GM23338 (cell line): ENCODE data around the gene SVIL. TPM values are rescaled to one million over a fixed set of nuclear protein-coding genes. Genes with fewer than 3 reads are reported as not detected.

Source experiments
- ATAC-seq: fragments of 200-7000 bp; cut with Tn5 transposase; 3 replicates; pipeline ENCODE4 v1.9.1; 2020
- DNase-seq: peaks from one replicate; pipeline ENCODE4 v3.0.0-alpha.2; 2015; ENCODE audit warnings: low spot score
- H2AFZ ChIP-seq: fragments of 200-600 bp; sonication (generic); 2 replicates; pipeline ENCODE4 v1.8.0; 2016; ENCODE audit warnings: antibody characterized with exemption, mild to moderate bottlenecking, moderate library complexity
- H3F3A ChIP-seq: fragments of 200-600 bp; sonication (generic); replicated peaks from 2 replicates; pipeline ENCODE4 v1.8.0; 2017; ENCODE audit warnings: antibody characterized with exemption, mixed run types, low read depth
- H3K27ac ChIP-seq: fragments of 200-600 bp; sonication (generic); 2 replicates; pipeline ENCODE4 v1.6.1; 2016; ENCODE audit warnings: low read depth
- H3K27me3 ChIP-seq: fragments of 200-600 bp; sonication (generic); 2 replicates; pipeline ENCODE4 v1.8.0; 2016; ENCODE audit warnings: mild to moderate bottlenecking, mixed run types, moderate library complexity; ENCODE audit not compliant: insufficient read depth
- H3K36me3 ChIP-seq: fragments of 200-600 bp; sonication (generic); 2 replicates; pipeline ENCODE4 v1.8.0; 2016; ENCODE audit warnings: mild to moderate bottlenecking; ENCODE audit not compliant: insufficient read depth
- H3K4me1 ChIP-seq: fragments of 200-600 bp; sonication (generic); 2 replicates; pipeline ENCODE4 v1.8.0; 2016; ENCODE audit warnings: mild to moderate bottlenecking, moderate library complexity; ENCODE audit not compliant: insufficient read depth
- H3K4me2 ChIP-seq: fragments of 200-600 bp; sonication (generic); 2 replicates; pipeline ENCODE4 v1.7.1; 2017; ENCODE audit warnings: mixed run types
- H3K4me3 ChIP-seq: fragments of 200-600 bp; sonication (generic); 2 replicates; pipeline ENCODE4 v1.6.1; 2016; ENCODE audit warnings: mixed run types
- H3K79me2 ChIP-seq: fragments of 200-600 bp; sonication (generic); replicated peaks from 2 replicates; pipeline ENCODE4 v1.8.0; 2017; ENCODE audit warnings: mild to moderate bottlenecking; ENCODE audit not compliant: insufficient read depth
- H3K9me2 ChIP-seq: fragments of 200-600 bp; sonication (generic); 2 replicates; pipeline ENCODE4 v1.8.0; 2017; ENCODE audit not compliant: insufficient read depth
- H4K20me1 ChIP-seq: fragments of 200-600 bp; sonication (generic); replicated peaks from 2 replicates; pipeline ENCODE4 v1.8.0; 2017; ENCODE audit warnings: mild to moderate bottlenecking; ENCODE audit not compliant: insufficient read depth
- H3K27ac Mint-ChIP-seq: 2 replicates; pipeline ENCODE4 v1.8.0; 2020; ENCODE audit warnings: inconsistent platforms, mild to moderate bottlenecking, moderate library complexity, mixed read lengths
- H3K27me3 Mint-ChIP-seq: 3 replicates; pipeline ENCODE4 v1.8.0; 2022; ENCODE audit warnings: low read depth, mild to moderate bottlenecking, moderate library complexity, mixed read lengths, inconsistent platforms; ENCODE audit not compliant: insufficient read depth, poor library complexity
- H3K36me3 Mint-ChIP-seq: 3 replicates; pipeline ENCODE4 v1.8.0; 2021; ENCODE audit warnings: low read depth, mild to moderate bottlenecking, inconsistent platforms, moderate library complexity, mixed read lengths
- H3K4me1 Mint-ChIP-seq: 3 replicates; pipeline ENCODE4 v1.8.0; 2020; ENCODE audit warnings: mild to moderate bottlenecking, inconsistent platforms, mixed read lengths
- H3K4me3 Mint-ChIP-seq: 3 replicates; pipeline ENCODE4 v1.8.0; 2021; ENCODE audit warnings: moderate library complexity, mild to moderate bottlenecking, inconsistent platforms, mixed read lengths
- H3K9me3 Mint-ChIP-seq: 3 replicates; pipeline ENCODE4 v1.8.0; 2020; ENCODE audit warnings: moderate library complexity, mild to moderate bottlenecking, inconsistent platforms, mixed read lengths
- CTCF ChIP-seq, 2 experiments: fragments of 200-600 bp in 1 of 2; sonication (generic) in 1 of 2; conservative IDR thresholded peaks; 2 replicates each; pipeline versions ENCODE4 v1.5.1 to v1.6.1; 2016 to 2017; ENCODE audit warnings: antibody characterized with exemption in 2 of 2, low read depth in 2 of 2, mild to moderate bottlenecking in 2 of 2, moderate library complexity in 1 of 2
- EZH2 ChIP-seq: fragments of 200-600 bp; sonication (generic); IDR thresholded peaks from one replicate; pipeline ENCODE4 v1.8.0; 2017; ENCODE audit warnings: antibody characterized with exemption, mild to moderate bottlenecking, low read depth; ENCODE audit not compliant: unreplicated experiment
- EZH2phosphoT487 ChIP-seq: fragments of 200-600 bp; sonication (generic); IDR thresholded peaks from one replicate; pipeline ENCODE4 v1.8.1; 2018; ENCODE audit warnings: antibody characterized with exemption; ENCODE audit not compliant: unreplicated experiment
- REST ChIP-seq: IDR thresholded peaks from one replicate; pipeline ENCODE4 v1.6.1; 2018; ENCODE audit warnings: antibody characterized with exemption; ENCODE audit not compliant: unreplicated experiment
- STAT1 ChIP-seq: IDR thresholded peaks from one replicate; pipeline ENCODE4 v1.6.1; 2016; ENCODE audit warnings: antibody characterized with exemption; ENCODE audit not compliant: unreplicated experiment
- ZNF114 ChIP-seq: fragments of 250-450 bp; sonication (Bioruptor Pico); IDR thresholded peaks from 2 replicates; pipeline ENCODE4 v1.5.0; 2020; ENCODE audit warnings: mild to moderate bottlenecking, moderate library complexity
- ZNF462 ChIP-seq: fragments of 250-450 bp; sonication (Bioruptor Pico); IDR thresholded peaks from 2 replicates; pipeline ENCODE4 v1.5.0; 2020; ENCODE audit warnings: mild to moderate bottlenecking, moderate library complexity
- polyA plus RNA-seq: library from polyadenylated mRNA; unstranded; fragments of >200 nt; fragmentation: Nextera tagmentation; extraction: Ambion mirVana; gene quantifications from 2 replicates; pipeline ENCODE4 v1.2.1, GENCODE V29; 2016
- total RNA-seq: library from RNA; depleted of rRNA; stranded (reverse); fragments of >200 nt; shearing (Covaris generic); gene quantifications from 2 replicates; pipeline ENCODE4 v1.2.3, GENCODE V29; 2014

SVIL gene
- total and polyA plus RNA-seq, 2 experiments from 2014 or later = 8.8 to 34.9 TPM

GRCh38 chr10:29535778-29536453 lies 98.9 kb downstream of the SVIL start:
- Histone ChIP-seq H3K27me3 (no peaks in the 10 kb centered on the region), H3K4me3 (no peak overlapping the region), H4K20me1 (no peaks in the 10 kb centered on the region), H3K4me1 (peaks cover 12% of the 10 kb centered on the region), H3K9me2 (no peaks in the 10 kb centered on the region), H3K36me3 (no peaks in the 10 kb centered on the region), H3K27ac (no peak overlapping the region), H3K4me2 (no peak overlapping the region), H3F3A (no peaks in the 10 kb centered on the region), H3K79me2 (no peaks in the 10 kb centered on the region), H2AFZ (no peak overlapping the region)
- no peak for TF ChIP-seq EZH2phosphoT487
- TF ChIP-seq CTCF (conservative IDR thresholded peaks at IDR 0.05; ENCODE audit: low read depth in 2 of 2) = peak in 1 of 2 experiments; percentile 1; a peak in 1 of 4 replicates
- TF ChIP-seq STAT1 = no peak
- TF ChIP-seq ZNF114 (CRISPR knock-in tag) = no peak
- TF ChIP-seq REST = no peak
- no peak for TF ChIP-seq EZH2
- TF ChIP-seq ZNF462 (CRISPR knock-in tag) = no peak
- no peak for DNase-seq
- no peaks in the 10 kb centered on the region for H3K36me3 Mint-ChIP-seq
- peaks cover 7% of the 10 kb centered on the region for H3K27me3 Mint-ChIP-seq
- peak; percentile 53 for ATAC-seq
- no peak overlapping the region for H3K4me3 Mint-ChIP-seq
- peaks cover 42% of the 10 kb centered on the region for H3K4me1 Mint-ChIP-seq
- H3K9me3 Mint-ChIP-seq = no peaks in the 10 kb centered on the region
- no peak overlapping the region for H3K27ac Mint-ChIP-seq
